Fibroblast of lung (primary cell): ENCODE data around the gene TEAD3. TPM values are rescaled to one million over a fixed set of nuclear protein-coding genes. Genes with fewer than 3 reads are reported as not detected.

ENCODE experiments used
- DNase-seq, 2 donors: peaks; one replicate each; pipeline versions ENCODE4 v3.0.0 to v3.0.0-alpha.2; 2010; ENCODE audit warnings: low read depth in 2 of 2
- H2AFZ ChIP-seq: 2 replicates; pipeline ENCODE4 v1.5.1; 2012; ENCODE audit warnings: low read length, control low read depth, inconsistent platforms
- H3K27ac ChIP-seq: 2 replicates; pipeline ENCODE4 v1.5.1; 2011; ENCODE audit warnings: low read length, control low read depth; ENCODE audit not compliant: insufficient read depth
- H3K27me3 ChIP-seq: 2 replicates; pipeline ENCODE4 v1.5.1; 2011; ENCODE audit warnings: mild to moderate bottlenecking, low read length; ENCODE audit not compliant: control insufficient read depth, insufficient read depth
- H3K36me3 ChIP-seq: 2 replicates; pipeline ENCODE4 v1.5.1; 2011; ENCODE audit warnings: low read length; ENCODE audit not compliant: control insufficient read depth, insufficient read depth
- H3K4me1 ChIP-seq: 2 replicates; pipeline ENCODE4 v1.5.1; 2011; ENCODE audit warnings: low read length; ENCODE audit not compliant: control insufficient read depth, insufficient read depth; ENCODE audit errors: extremely low read depth
- H3K4me2 ChIP-seq: 2 replicates; pipeline ENCODE4 v1.5.1; 2011; ENCODE audit warnings: low read length, control low read depth; ENCODE audit not compliant: insufficient read depth; ENCODE audit errors: extremely low read depth
- H3K4me3 ChIP-seq, 4 experiments: fragments of 200-600 bp in 1 of 4; sonication (generic) in 1 of 4; replicated peaks in 1 of 4; 2 replicates each; pipeline ENCODE4 v1.5.1; 2011 to 2016; ENCODE audit warnings: low read length in 4 of 4, low read depth in 3 of 4, mild to moderate bottlenecking in 3 of 4, control low read depth in 2 of 4, inconsistent platforms in 1 of 4, mixed read lengths in 1 of 4; ENCODE audit not compliant: insufficient read depth in 1 of 4; ENCODE audit errors: control extremely low read depth in 1 of 4
- H3K79me2 ChIP-seq: 2 replicates; pipeline ENCODE4 v1.5.1; 2012; ENCODE audit warnings: mild to moderate bottlenecking, low read length, inconsistent platforms; ENCODE audit not compliant: control insufficient read depth, insufficient read depth
- H3K9ac ChIP-seq: 2 replicates; pipeline ENCODE4 v1.5.1; 2011; ENCODE audit warnings: mild to moderate bottlenecking, low read length, control low read depth; ENCODE audit not compliant: insufficient read depth
- H3K9me3 ChIP-seq: 2 replicates; pipeline ENCODE4 v1.5.1; 2012; ENCODE audit warnings: low read depth, low read length; ENCODE audit not compliant: control insufficient read depth, insufficient read depth
- H4K20me1 ChIP-seq: 2 replicates; pipeline ENCODE4 v1.5.1; 2011; ENCODE audit warnings: low read length; ENCODE audit not compliant: control insufficient read depth, insufficient read depth; ENCODE audit errors: extremely low read depth
- CTCF ChIP-seq, 2 donors: IDR thresholded peaks in 1 of 2; conservative IDR thresholded peaks in 1 of 2; 1 replicate in 1 of 2; 2 replicates in 1 of 2; pipeline ENCODE4 v1.5.1; 2011 to 2012; ENCODE audit warnings: low read length in 2 of 2, control low read depth in 1 of 2, inconsistent platforms in 1 of 2, low read depth in 1 of 2, mild to moderate bottlenecking in 1 of 2
- EZH2 ChIP-seq: IDR thresholded peaks from 2 replicates; pipeline ENCODE4 v1.5.1; 2012; ENCODE audit warnings: low read length, control low read depth, mild to moderate bottlenecking; ENCODE audit errors: missing control alignments
- polyA plus RNA-seq, 2 donors: library from polyadenylated mRNA; depleted of rRNA in 1 of 2; stranded (reverse) in 1 of 2; unstranded in 1 of 2; fragments of >200 nt; gene quantifications; 2 replicates each; pipeline ENCODE4 v1.2.1, GENCODE V29; 2011 to 2012; ENCODE audit warnings: missing spikeins in 1 of 2
- total RNA-seq: library from RNA; depleted of rRNA; stranded (reverse); fragments of >200 nt; gene quantifications from 2 replicates; pipeline ENCODE4 v1.2.1, GENCODE V29; 2014

Gene TEAD3
- total and polyA plus RNA-seq, 2 donors (not counting 1 experiment from before 2014, with no cell fraction given), result 9.6 to 26.7 TPM

- DNase-seq, result no peak
- peaks cover 9% of the 10 kb centered on the region for H4K20me1 ChIP-seq
- peak overlapping the region; percentile 77 to 97 (median 95) for H3K4me3 ChIP-seq
- H3K79me2 ChIP-seq, result peaks cover 28% of the 10 kb centered on the region
- peaks cover 13% of the 10 kb centered on the region for H3K4me1 ChIP-seq
- peak overlapping the region; percentile 92 for H3K4me2 ChIP-seq
- H3K27ac ChIP-seq, result no peak overlapping the region
- TF ChIP-seq CTCF (conservative IDR thresholded peaks at IDR 0.05 in 1 of 2, IDR thresholded peaks at IDR 0.05 in 1 of 2; ENCODE audit: low read depth in 1 of 2, low read length in 2 of 2), result no peak
- no peak for TF ChIP-seq EZH2
- no peaks in the 10 kb centered on the region for H3K27me3 ChIP-seq
- H3K9me3 ChIP-seq, result no peaks in the 10 kb centered on the region
- no peak overlapping the region for H2AFZ ChIP-seq
- peaks cover 39% of the 10 kb centered on the region for H3K36me3 ChIP-seq
- no peak overlapping the region for H3K9ac ChIP-seq
These were observed 26.2 kb downstream of the TEAD3 start for GRCh38 chr6:35470663-35471120.

DNA sequence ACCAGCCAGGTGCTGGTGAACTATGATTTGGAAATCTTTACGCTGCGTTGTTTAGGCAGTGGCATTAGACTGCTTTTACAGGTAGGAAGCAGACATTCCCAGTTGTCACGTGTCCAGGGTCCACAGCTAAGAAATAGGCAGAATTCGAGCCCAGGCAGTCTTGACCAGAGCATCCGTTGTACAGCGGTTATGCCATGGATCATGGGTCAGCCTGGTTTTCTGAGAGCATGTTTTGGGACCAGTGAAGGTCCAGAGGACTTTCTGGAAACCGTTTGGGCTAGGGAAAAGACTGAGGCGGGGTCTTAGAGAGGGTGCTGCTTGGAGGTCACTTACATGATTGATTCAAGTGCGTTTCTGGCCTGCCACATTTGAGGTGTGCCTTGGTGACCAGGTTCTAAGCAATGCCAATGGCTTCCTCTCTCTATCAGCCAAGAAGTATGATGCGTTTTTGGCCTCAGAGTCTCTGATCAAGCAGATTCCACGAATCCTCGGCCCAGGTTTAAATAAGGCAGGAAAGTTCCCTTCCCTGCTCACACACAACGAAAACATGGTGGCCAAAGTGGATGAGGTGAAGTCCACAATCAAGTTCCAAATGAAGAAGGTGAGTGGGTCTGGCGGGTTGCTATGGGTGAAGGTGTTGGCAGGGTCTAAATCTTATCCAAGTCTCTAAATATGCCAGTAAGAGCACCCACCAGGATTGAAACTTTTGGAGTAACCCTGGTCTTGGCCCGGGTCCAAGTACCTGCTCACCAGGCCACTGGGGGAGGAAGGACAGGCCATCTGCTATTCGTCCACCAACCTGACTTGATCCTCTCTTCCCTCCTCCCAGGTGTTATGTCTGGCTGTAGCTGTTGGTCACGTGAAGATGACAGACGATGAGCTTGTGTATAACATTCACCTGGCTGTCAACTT lies 26.9 kb downstream of the TEAD3 start:
- Histone ChIP-seq H2AFZ (no peak overlapping the region), H3K9ac (peak overlapping the region; percentile 95), H3K4me2 (peak overlapping the region; percentile 92), H3K27ac (peak overlapping the region; percentile 94), H3K27me3 (no peaks in the 10 kb centered on the region), H4K20me1 (peaks cover 9% of the 10 kb centered on the region), H3K4me3 (peak overlapping the region; percentile 77 to 97 (median 95)), H3K4me1 (peaks cover 13% of the 10 kb centered on the region), H3K36me3 (peaks cover 34% of the 10 kb centered on the region), H3K79me2 (peaks cover 28% of the 10 kb centered on the region), H3K9me3 (no peaks in the 10 kb centered on the region)
- no peak for TF ChIP-seq CTCF (conservative IDR thresholded peaks at IDR 0.05 in 1 of 2, IDR thresholded peaks at IDR 0.05 in 1 of 2; ENCODE audit: low read depth in 1 of 2, low read length in 2 of 2)
- TF ChIP-seq EZH2, result no peak
- peak in 1 of 2 donors; percentile 34 for DNase-seq

- Histone ChIP-seq H2AFZ (no peak overlapping the region), H3K36me3 (peaks cover 26% of the 10 kb centered on the region)
These were observed 27.7 kb downstream of the TEAD3 start for GRCh38 chr6:35468980-35469750.

More at GRCh38 chr6:35468980-35469750, 27.7 kb downstream of the TEAD3 start:
- TF ChIP-seq EZH2, result no peak
- Histone ChIP-seq H3K4me2 (peak overlapping the region; percentile 92), H3K79me2 (peaks cover 28% of the 10 kb centered on the region), H3K4me3 (peak overlapping the region; percentile 77 to 97 (median 95)), H3K9me3 (no peaks in the 10 kb centered on the region), H3K9ac (peak overlapping the region; percentile 95), H3K27me3 (no peaks in the 10 kb centered on the region), H3K4me1 (peaks cover 13% of the 10 kb centered on the region), H3K27ac (peak overlapping the region; percentile 94), H4K20me1 (peaks cover 9% of the 10 kb centered on the region)
- no peak for DNase-seq
